ENCODE data around the gene HDAC4. TPM values are rescaled to one million over a fixed set of nuclear protein-coding genes. Genes with fewer than 3 reads are reported as not detected.
"Not testable (repeated sequence)": the region's sequence is repeated elsewhere in the genome, so short reads cannot be mapped to it uniquely, and the experiment has no call there.

The HDAC4 gene
- total RNA-seq, 4 donors from 2014 or later: 12.9 to 91.6 (median 39.8) TPM

DNA sequence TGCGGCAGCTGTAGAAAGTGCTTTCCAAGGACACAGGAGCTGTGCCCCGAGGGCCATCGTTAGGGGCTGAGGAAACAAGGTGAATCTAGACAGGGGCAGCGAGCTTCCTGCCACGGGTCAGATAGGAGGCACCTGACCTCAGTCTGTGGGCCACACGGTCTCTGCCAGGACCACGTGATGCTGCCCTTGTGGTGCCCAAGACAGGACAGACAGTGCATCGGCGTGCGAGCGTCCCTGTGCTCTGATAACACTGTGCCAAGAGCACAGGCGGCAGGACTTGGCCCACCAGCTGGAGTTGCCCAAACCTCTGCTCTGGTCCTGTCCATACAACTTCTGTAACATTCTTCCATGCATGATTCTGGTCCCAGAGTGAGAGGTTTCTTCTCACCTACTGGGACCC is 327.6 kb downstream of the HDAC4 start:
- Histone ChIP-seq H3K4me1 (no peaks in the 10 kb centered on the region), H3K9me3 (no peaks in the 10 kb centered on the region), H3K36me3 (peaks cover 7 to 15% of the 10 kb centered on the region in 2 donors), H3K27ac (no peak overlapping the region), H3K4me3 (replicated peaks in 1 of 3) (no peak overlapping the region), H3K27me3 (no peaks in the 10 kb centered on the region)
- 91 to 95% methylated on average over 12 of the region's 12 CpGs for WGBS, 2 donors
- intact Hi-C loops (cut with DNase I): no loop called here
- TF ChIP-seq POLR2A (IDR thresholded peaks at IDR 0.05): no peak
- TF ChIP-seq CTCF (IDR thresholded peaks at IDR 0.05): no peak
- no peak for DNase-seq

- Histone ChIP-seq H3K4me3 (replicated peaks in 1 of 3) (no peak overlapping the region), H3K36me3 (peaks cover 7 to 16% of the 10 kb centered on the region in 2 donors), H3K27ac (no peak overlapping the region), H3K27me3 (no peaks in the 10 kb centered on the region), H3K9me3 (no peaks in the 10 kb centered on the region), H3K4me1 (no peaks in the 10 kb centered on the region)
- no peak for DNase-seq
- TF ChIP-seq CTCF (IDR thresholded peaks at IDR 0.05): no peak
- TF ChIP-seq POLR2A (IDR thresholded peaks at IDR 0.05): no peak
- 92 to 94% methylated on average over 3 to 14 of the region's 14 CpGs for WGBS, 2 donors
- intact Hi-C loops (cut with DNase I): no loop called here
These were observed 328.0 kb downstream of the HDAC4 start for GRCh38 chr2:239072786-239073185.

DNA sequence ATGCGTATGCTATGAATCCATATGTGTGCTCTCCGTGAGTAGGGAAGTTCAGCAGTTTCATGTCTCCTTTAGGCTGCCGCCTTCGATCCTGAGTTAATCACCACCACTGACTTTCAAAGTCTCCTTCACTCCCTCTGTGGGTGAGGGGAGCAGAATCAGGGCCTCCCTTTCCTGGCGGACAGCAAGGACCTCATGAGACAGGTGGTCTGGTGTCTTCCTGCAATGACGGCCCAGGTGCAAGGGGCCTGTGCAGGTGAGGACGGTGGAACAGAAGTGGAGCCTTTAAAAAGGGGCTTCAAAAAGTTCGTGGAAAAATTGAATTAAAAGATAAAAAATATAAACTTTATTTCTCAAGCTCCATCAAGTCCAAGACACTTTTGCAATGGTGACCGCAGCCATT is 330.4 kb downstream of the HDAC4 start:
- no peak for DNase-seq
- intact Hi-C loops (cut with DNase I): no loop called here
- WGBS, 2 donors: 93 to 95% methylated on average over 9 of the region's 9 CpGs

DNA sequence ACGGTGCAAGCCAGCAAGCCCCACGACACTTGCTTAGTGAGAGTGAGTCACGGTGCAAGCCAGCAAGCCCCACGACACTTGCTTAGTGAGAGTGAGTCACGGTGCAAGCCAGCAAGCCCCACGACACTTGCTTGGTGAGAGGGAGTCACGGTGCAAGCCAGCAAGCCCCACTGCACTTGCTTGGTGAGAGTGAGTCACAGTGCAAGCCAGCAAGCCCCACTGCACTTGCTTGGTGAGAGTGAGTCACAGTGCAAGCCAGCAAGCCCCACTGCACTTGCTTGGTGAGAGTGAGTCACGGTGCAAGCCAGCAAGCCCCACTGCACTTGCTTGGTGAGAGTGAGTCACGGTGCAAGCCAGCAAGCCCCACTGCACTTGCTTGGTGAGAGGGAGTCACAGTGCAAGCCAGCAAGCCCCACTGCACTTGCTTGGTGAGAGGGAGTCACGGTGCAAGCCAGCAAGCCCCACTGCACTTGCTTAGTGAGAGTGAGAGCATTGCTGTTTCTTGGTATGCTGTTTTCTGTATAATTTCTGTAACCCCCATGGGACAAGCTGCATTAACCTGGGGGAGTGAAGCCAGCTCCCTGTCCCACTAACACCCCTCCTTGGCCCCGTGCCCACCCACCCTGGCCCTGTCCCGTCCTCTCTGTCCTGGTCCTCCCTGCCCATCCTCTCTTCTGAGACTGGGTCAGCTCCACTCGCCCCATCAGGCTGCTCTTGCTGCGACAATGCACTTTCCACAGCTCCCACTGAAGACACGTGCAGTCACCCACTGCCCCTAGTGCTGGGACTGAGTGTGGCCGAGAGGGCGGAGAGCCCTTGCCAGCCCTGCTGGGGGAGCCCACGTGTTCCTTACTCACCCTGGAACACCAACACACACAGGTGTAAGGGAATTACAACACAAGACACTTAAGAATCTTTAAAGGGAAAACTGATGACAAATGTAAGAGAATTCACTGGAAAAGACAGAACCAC is 331.2 kb downstream of the HDAC4 start:
- H3K36me3 ChIP-seq: peaks cover 14 to 34% of the 10 kb centered on the region in 2 donors
- H3K27ac ChIP-seq; H3K4me1 ChIP-seq; H3K9me3 ChIP-seq; H3K4me3 ChIP-seq (replicated peaks in 1 of 3); intact Hi-C loops (cut with DNase I); DNase-seq; H3K27me3 ChIP-seq: not testable (repeated sequence)
- WGBS, 2 donors: 70 to 81% methylated on average over 10 to 18 of the region's 18 CpGs

More for the DNA sequence above, 330.4 kb downstream of the HDAC4 start:
- H3K27me3 ChIP-seq: no peaks in the 10 kb centered on the region
- H3K4me3 ChIP-seq (replicated peaks in 1 of 3): no peak overlapping the region
- H3K9me3 ChIP-seq: no peaks in the 10 kb centered on the region
- H3K27ac ChIP-seq: no peak overlapping the region
- TF ChIP-seq POLR2A (IDR thresholded peaks at IDR 0.05): no peak
- TF ChIP-seq CTCF (IDR thresholded peaks at IDR 0.05): no peak
- no peaks in the 10 kb centered on the region for H3K4me1 ChIP-seq
- H3K36me3 ChIP-seq: peaks cover 11 to 27% of the 10 kb centered on the region in 2 donors

- H3K9me3 ChIP-seq: no peaks in the 10 kb centered on the region
- WGBS, 2 donors: 92 to 96% methylated on average over 21 of the region's 21 CpGs
- H3K4me1 ChIP-seq: no peaks in the 10 kb centered on the region
- no peak for DNase-seq
- intact Hi-C loops (cut with DNase I): no loop called here
- H3K36me3 ChIP-seq: peaks cover 14 to 35% of the 10 kb centered on the region in 2 donors
- H3K4me3 ChIP-seq (replicated peaks in 1 of 3): no peak overlapping the region
- no peaks in the 10 kb centered on the region for H3K27me3 ChIP-seq
- H3K27ac ChIP-seq: no peak overlapping the region
- TF ChIP-seq POLR2A (IDR thresholded peaks at IDR 0.05) (no peak), CTCF (IDR thresholded peaks at IDR 0.05) (no peak)
These were observed 332.4 kb downstream of the HDAC4 start for GRCh38 chr2:239068411-239068810.
